Neural cell (in vitro differentiated cells): ENCODE data around the gene HOXA10.

Source experiments
- MXI1 ChIP-seq: fragments of 450-650 bp; conservative IDR thresholded peaks from 2 replicates; pipeline ENCODE4 v1.6.1; 2014; ENCODE audit warnings: antibody characterized with exemption, mild to moderate bottlenecking; ENCODE audit not compliant: poor library complexity, severe bottlenecking
- POLR2AphosphoS5 ChIP-seq: IDR thresholded peaks from 2 replicates; pipeline ENCODE4 v1.6.1; 2012
- TAF1 ChIP-seq: IDR thresholded peaks from 2 replicates; pipeline ENCODE4 v1.6.1; 2012; ENCODE audit warnings: low read depth
- TF ChIP-seq, protein P1 (sequence below): fragments of 450-650 bp; IDR thresholded peaks from 2 replicates; pipeline ENCODE4 v1.5.1; 2014; ENCODE audit warnings: antibody characterized with exemption, mild to moderate bottlenecking, moderate library complexity; ENCODE audit not compliant: poor library complexity, severe bottlenecking
- TF ChIP-seq, protein P2 (sequence below): IDR thresholded peaks from 2 replicates; pipeline ENCODE4 v1.6.1; 2012; ENCODE audit warnings: borderline replicate concordance

DNA sequence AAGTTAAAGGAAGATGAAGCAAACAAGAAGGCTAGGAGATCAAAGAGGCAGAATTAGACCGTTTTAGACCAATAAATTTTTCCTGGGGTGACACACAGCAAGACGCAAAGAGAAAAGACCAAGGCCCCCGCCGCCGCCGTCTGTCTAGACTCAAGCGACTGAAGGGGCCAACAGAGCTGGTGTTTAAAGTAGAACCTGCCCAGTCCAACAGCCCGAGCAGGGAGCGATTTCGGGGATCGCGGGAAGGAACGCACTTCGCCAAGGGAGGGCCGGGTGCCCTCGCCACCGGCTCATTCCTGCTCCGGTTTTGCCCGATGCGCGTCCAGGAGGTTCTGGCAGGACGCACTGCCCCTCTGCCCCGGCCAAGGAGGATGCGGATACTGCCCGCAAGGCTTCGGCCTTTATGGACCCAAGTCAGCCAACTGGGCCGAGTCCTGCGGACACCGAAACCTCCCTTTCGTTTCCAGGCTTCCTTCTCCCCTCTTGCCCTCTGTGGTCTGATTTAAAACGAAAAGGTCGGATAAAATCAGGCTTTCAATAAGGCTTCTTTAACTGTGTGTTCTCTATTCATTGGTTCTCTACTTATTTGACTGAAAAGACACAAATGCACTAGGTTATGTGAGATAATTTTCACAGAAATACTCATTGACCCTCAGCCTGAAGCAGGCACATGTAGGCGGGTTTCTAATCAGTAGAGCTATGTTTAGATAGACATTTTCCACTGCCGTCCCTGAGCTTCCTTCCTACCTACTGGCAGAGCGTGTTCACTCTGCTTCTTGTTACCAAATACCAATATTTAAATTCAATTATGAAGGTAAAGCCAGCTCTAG lies 15.5 kb downstream of the HOXA10 start:
- TF ChIP-seq, protein P1, sequence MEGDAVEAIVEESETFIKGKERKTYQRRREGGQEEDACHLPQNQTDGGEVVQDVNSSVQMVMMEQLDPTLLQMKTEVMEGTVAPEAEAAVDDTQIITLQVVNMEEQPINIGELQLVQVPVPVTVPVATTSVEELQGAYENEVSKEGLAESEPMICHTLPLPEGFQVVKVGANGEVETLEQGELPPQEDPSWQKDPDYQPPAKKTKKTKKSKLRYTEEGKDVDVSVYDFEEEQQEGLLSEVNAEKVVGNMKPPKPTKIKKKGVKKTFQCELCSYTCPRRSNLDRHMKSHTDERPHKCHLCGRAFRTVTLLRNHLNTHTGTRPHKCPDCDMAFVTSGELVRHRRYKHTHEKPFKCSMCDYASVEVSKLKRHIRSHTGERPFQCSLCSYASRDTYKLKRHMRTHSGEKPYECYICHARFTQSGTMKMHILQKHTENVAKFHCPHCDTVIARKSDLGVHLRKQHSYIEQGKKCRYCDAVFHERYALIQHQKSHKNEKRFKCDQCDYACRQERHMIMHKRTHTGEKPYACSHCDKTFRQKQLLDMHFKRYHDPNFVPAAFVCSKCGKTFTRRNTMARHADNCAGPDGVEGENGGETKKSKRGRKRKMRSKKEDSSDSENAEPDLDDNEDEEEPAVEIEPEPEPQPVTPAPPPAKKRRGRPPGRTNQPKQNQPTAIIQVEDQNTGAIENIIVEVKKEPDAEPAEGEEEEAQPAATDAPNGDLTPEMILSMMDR = no peak
- no peak for TF ChIP-seq TAF1
- TF ChIP-seq POLR2AphosphoS5 = peak; percentile 5
- TF ChIP-seq, protein P2, sequence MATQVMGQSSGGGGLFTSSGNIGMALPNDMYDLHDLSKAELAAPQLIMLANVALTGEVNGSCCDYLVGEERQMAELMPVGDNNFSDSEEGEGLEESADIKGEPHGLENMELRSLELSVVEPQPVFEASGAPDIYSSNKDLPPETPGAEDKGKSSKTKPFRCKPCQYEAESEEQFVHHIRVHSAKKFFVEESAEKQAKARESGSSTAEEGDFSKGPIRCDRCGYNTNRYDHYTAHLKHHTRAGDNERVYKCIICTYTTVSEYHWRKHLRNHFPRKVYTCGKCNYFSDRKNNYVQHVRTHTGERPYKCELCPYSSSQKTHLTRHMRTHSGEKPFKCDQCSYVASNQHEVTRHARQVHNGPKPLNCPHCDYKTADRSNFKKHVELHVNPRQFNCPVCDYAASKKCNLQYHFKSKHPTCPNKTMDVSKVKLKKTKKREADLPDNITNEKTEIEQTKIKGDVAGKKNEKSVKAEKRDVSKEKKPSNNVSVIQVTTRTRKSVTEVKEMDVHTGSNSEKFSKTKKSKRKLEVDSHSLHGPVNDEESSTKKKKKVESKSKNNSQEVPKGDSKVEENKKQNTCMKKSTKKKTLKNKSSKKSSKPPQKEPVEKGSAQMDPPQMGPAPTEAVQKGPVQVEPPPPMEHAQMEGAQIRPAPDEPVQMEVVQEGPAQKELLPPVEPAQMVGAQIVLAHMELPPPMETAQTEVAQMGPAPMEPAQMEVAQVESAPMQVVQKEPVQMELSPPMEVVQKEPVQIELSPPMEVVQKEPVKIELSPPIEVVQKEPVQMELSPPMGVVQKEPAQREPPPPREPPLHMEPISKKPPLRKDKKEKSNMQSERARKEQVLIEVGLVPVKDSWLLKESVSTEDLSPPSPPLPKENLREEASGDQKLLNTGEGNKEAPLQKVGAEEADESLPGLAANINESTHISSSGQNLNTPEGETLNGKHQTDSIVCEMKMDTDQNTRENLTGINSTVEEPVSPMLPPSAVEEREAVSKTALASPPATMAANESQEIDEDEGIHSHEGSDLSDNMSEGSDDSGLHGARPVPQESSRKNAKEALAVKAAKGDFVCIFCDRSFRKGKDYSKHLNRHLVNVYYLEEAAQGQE = no peak
- TF ChIP-seq MXI1 = no peak
